Measurements from ENCODE around the gene ZFR.

DNA sequence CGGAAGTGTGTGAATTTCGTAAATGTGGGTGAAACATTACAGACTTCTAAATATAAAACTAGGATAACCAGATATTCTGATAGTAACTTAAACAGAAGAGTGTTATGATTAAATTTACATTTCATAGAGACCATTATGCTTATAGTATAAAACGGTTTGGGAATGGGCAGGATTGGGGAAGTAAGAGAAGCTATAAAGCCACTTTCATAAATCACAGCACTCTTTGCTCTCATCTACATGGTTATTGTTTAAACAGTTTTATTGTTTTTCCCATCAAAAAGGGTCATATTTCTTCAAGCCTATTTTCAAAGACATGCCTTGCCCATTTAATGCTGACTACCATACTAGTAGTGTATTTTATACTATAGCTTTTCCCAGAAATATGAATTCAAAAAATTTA lies 9.2 kb downstream of the ZFR start:
- TF ChIP-seq TAF1 (IDR thresholded peaks at IDR 0.05; ENCODE audit: borderline replicate concordance, low read depth, low read length), result no peak
- no peak for TF ChIP-seq JUND (IDR thresholded peaks at IDR 0.05)
- TF ChIP-seq, protein P1, sequence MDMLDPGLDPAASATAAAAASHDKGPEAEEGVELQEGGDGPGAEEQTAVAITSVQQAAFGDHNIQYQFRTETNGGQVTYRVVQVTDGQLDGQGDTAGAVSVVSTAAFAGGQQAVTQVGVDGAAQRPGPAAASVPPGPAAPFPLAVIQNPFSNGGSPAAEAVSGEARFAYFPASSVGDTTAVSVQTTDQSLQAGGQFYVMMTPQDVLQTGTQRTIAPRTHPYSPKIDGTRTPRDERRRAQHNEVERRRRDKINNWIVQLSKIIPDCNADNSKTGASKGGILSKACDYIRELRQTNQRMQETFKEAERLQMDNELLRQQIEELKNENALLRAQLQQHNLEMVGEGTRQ (IDR thresholded peaks at IDR 0.05; ENCODE audit: borderline replicate concordance, low read depth, low read length), result no peak
- TF ChIP-seq, protein P2, sequence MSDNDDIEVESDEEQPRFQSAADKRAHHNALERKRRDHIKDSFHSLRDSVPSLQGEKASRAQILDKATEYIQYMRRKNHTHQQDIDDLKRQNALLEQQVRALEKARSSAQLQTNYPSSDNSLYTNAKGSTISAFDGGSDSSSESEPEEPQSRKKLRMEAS (IDR thresholded peaks at IDR 0.05; ENCODE audit: low read depth), result no peak
- TF ChIP-seq POLR2AphosphoS5 (IDR thresholded peaks at IDR 0.05; ENCODE audit: low read depth, low read length), result no peak
- TF ChIP-seq, protein P3, sequence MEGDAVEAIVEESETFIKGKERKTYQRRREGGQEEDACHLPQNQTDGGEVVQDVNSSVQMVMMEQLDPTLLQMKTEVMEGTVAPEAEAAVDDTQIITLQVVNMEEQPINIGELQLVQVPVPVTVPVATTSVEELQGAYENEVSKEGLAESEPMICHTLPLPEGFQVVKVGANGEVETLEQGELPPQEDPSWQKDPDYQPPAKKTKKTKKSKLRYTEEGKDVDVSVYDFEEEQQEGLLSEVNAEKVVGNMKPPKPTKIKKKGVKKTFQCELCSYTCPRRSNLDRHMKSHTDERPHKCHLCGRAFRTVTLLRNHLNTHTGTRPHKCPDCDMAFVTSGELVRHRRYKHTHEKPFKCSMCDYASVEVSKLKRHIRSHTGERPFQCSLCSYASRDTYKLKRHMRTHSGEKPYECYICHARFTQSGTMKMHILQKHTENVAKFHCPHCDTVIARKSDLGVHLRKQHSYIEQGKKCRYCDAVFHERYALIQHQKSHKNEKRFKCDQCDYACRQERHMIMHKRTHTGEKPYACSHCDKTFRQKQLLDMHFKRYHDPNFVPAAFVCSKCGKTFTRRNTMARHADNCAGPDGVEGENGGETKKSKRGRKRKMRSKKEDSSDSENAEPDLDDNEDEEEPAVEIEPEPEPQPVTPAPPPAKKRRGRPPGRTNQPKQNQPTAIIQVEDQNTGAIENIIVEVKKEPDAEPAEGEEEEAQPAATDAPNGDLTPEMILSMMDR (IDR thresholded peaks at IDR 0.05), result no peak
- no peak for TF ChIP-seq GABPA (IDR thresholded peaks at IDR 0.05; ENCODE audit: low read depth)
- no peak for TF ChIP-seq RAD21 (IDR thresholded peaks at IDR 0.05; ENCODE audit: low read length)
- no peak for TF ChIP-seq SMC3 (IDR thresholded peaks at IDR 0.05; ENCODE audit: low read depth, low read length)
- no peak for TF ChIP-seq NRF1 (IDR thresholded peaks at IDR 0.05; ENCODE audit: low read depth, low read length)
- no peak for TF ChIP-seq NFIC (IDR thresholded peaks at IDR 0.05; ENCODE audit: borderline replicate concordance)
- TF ChIP-seq RFX5 (IDR thresholded peaks at IDR 0.05; ENCODE audit: low read length), result no peak
- no peak for TF ChIP-seq EP300 (IDR thresholded peaks at IDR 0.05; ENCODE audit: borderline replicate concordance in 1 of 2, low read depth in 1 of 2, low read length in 1 of 2)
- TF ChIP-seq MXI1 (IDR thresholded peaks at IDR 0.05; ENCODE audit: low read depth, low read length), result no peak
